ENCODE measurements around the gene PIK3CB. TPM values are rescaled to one million over a fixed set of nuclear protein-coding genes. Genes with fewer than 3 reads are reported as not detected.
"Not testable (repeated sequence)": the region's sequence is repeated elsewhere in the genome, so short reads cannot be mapped to it uniquely, and the experiment has no call there.

The PIK3CB gene
- total and polyA plus RNA-seq, 10 of the 15 experiments (the other 5 are each of a cell fraction or from before 2014, with no cell fraction given), result 5.0 to 18.4 (median 10.4) TPM

DNA sequence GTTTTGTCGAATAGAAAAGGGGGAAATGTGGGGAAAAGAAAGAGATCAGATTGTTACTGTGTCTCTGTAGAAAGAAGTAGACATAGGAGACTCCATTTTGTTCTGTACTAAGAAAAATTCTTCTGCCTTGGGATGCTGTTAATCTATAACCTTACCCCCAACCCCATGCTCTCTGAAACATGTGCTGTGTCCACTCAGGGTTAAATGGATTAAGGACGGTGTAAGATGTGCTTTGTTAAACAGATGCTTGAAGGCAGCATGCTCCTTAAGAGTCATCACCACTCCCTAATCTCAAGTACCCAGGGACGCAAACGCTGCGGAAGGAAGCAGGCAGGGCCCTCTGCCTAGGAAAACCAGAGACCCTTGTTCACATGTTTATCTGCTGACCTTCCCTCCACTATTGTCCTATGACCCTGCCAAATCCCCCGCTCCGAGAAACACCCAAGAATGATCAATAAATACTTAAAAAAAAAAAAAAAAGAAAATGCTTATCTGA is 49.3 kb downstream of the PIK3CB start:
- ChIA-PET CTCF (interaction anchor here (1.1 kb wide), 1 partner anchor 87 kb away, joined by 3 read pairs; no protein-coding TSS in a partner anchor), SMC1A (ENCODE audit: uncharacterized antibody, unreplicated experiment) (interaction anchor here (1.3 kb wide), 2 partner anchors 8 to 11 kb away, joined by 3 read pairs; no protein-coding TSS in a partner anchor)
- H3K4me1 ChIP-seq (ENCODE audit: control insufficient read depth, insufficient read depth, low read length); ATAC-seq; H3K79me2 ChIP-seq (ENCODE audit: control insufficient read depth, insufficient read depth, low read length); H3K27me3 ChIP-seq (replicated peaks in 1 of 2; ENCODE audit: control insufficient read depth in 2 of 2, insufficient read depth in 2 of 2, low read length in 1 of 2); H3K4me2 ChIP-seq (ENCODE audit: control insufficient read depth, insufficient read depth); H4K20me1 ChIP-seq (ENCODE audit: control insufficient read depth, insufficient read depth); RAD21 ChIA-PET (ENCODE audit: unreplicated experiment); DNase-seq (ENCODE audit: low read depth, low spot score); BruUV-seq (replicated peaks); in situ Hi-C loops (cut with MboI); intact Hi-C loops (cut with micrococcal nuclease; ENCODE audit: unreplicated experiment); H3K9ac ChIP-seq (ENCODE audit: control insufficient read depth, insufficient read depth, low read length); H3K36me3 ChIP-seq (ENCODE audit: control insufficient read depth in 2 of 2, insufficient read depth in 2 of 2, low read length in 1 of 2); POLR2A ChIA-PET; FAIRE-seq; H3K4me3 ChIP-seq; H2AFZ ChIP-seq (ENCODE audit: control insufficient read depth, low read depth, low read length); H3K27ac ChIP-seq (ENCODE audit: control insufficient read depth, insufficient read depth); H3K9me3 ChIP-seq (replicated peaks; ENCODE audit: control insufficient read depth, insufficient read depth, low read length): not testable (repeated sequence)
- WGBS (ENCODE audit: insufficient coverage, insufficient replicate concordance, low lambda C conversion rate, missing lambda C conversion rate), result 84% methylated on average over 5 of the region's 7 CpGs

GRCh38 chr3:138782755-138783154 is 52.0 kb downstream of the PIK3CB start:
- Histone ChIP-seq H3K27ac (ENCODE audit: control insufficient read depth, insufficient read depth) (no peak overlapping the region), H3K9me3 (replicated peaks; ENCODE audit: control insufficient read depth, insufficient read depth, low read length) (no peaks in the 10 kb centered on the region), H3K9ac (ENCODE audit: control insufficient read depth, insufficient read depth, low read length) (no peak overlapping the region), H3K36me3 (ENCODE audit: control insufficient read depth in 2 of 2, insufficient read depth in 2 of 2, low read length in 1 of 2) (no peaks in the 10 kb centered on the region; a peak in 1 of 4 replicates), H2AFZ (ENCODE audit: control insufficient read depth, low read depth, low read length) (no peak overlapping the region), H3K27me3 (replicated peaks in 1 of 2; ENCODE audit: control insufficient read depth in 2 of 2, insufficient read depth in 2 of 2, low read length in 1 of 2) (no peaks in the 10 kb centered on the region), H3K79me2 (ENCODE audit: control insufficient read depth, insufficient read depth, low read length) (no peaks in the 10 kb centered on the region; the same call in 1 of the 2 replicates), H4K20me1 (ENCODE audit: control insufficient read depth, insufficient read depth) (no peaks in the 10 kb centered on the region), H3K4me1 (ENCODE audit: control insufficient read depth, insufficient read depth, low read length) (peaks cover 2% of the 10 kb centered on the region), H3K4me3 (no peak overlapping the region), H3K4me2 (ENCODE audit: control insufficient read depth, insufficient read depth) (no peak overlapping the region)
- no peak for ATAC-seq
- FAIRE-seq, result peak; percentile 18
- intact Hi-C loops (cut with micrococcal nuclease; ENCODE audit: unreplicated experiment), result no loop called here
- DNase-seq (ENCODE audit: low read depth, low spot score), result no peak
- CTCF ChIA-PET, result interaction anchor here (1.4 kb wide), 1 partner anchor 10 kb away, joined by 3 read pairs; no protein-coding TSS in a partner anchor
- SMC1A ChIA-PET (ENCODE audit: uncharacterized antibody, unreplicated experiment), result no interaction called here
- WGBS (ENCODE audit: insufficient coverage, insufficient replicate concordance, low lambda C conversion rate, missing lambda C conversion rate), result 31% methylated on average over 1 of the region's 1 CpG
- POLR2A ChIA-PET, result interaction anchor here (0.6 to 1.0 kb wide), 2 partner anchors 10 to 20 kb away, joined by 3 to 4 read pairs; no protein-coding TSS in a partner anchor
- no TSS peak for BruUV-seq (replicated peaks)
- in situ Hi-C loops (cut with MboI), result no loop called here
- RAD21 ChIA-PET (ENCODE audit: unreplicated experiment), result no interaction called here
- TF ChIP-seq E2F8 (IDR thresholded peaks at IDR 0.05; ENCODE audit: low read depth, partially characterized antibody) (no peak), CEBPZ (IDR thresholded peaks at IDR 0.05; ENCODE audit: low read depth, low read length) (no peak), YY1 (IDR thresholded peaks at IDR 0.05; ENCODE audit: low read depth, low read length) (no peak), TCF3 (IDR thresholded peaks at IDR 0.05; ENCODE audit: borderline replicate concordance, insufficient read depth, low read depth, low read length) (no peak), ATF7 (IDR thresholded peaks at IDR 0.05; ENCODE audit: low read depth) (no peak), ZBTB33 (IDR thresholded peaks at IDR 0.05) (no peak), MYC (IDR thresholded peaks at IDR 0.05; ENCODE audit: insufficient read depth, insufficient read length, insufficient replicate concordance, low read length, severe bottlenecking) (no peak), ZNF384 (IDR thresholded peaks at IDR 0.05; ENCODE audit: borderline replicate concordance, low read depth, low read length) (no peak)
